MM.1S (cell line): ENCODE measurements around the gene MFSD11.

Experiments used
- DNase-seq: peaks from one replicate; pipeline ENCODE4 v3.0.0-alpha.2; 2015
- H2AFZ ChIP-seq: fragments of 300-600 bp; sonication (generic); 2 replicates; pipeline ENCODE4 v1.6.0; 2016; ENCODE audit warnings: antibody characterized with exemption, low read length
- H3F3A ChIP-seq: fragments of 300-600 bp; sonication (generic); 2 replicates; pipeline ENCODE4 v1.6.1; 2016; ENCODE audit warnings: mild to moderate bottlenecking, antibody characterized with exemption, low read length, moderate library complexity, mixed read lengths; ENCODE audit not compliant: insufficient read depth
- H3K27ac ChIP-seq: fragments of 300-600 bp; sonication (generic); 2 replicates; pipeline ENCODE4 v1.5.1; 2016; ENCODE audit warnings: mild to moderate bottlenecking, low read length
- H3K27me3 ChIP-seq: fragments of 300-600 bp; sonication (generic); replicated peaks from 2 replicates; pipeline ENCODE4 v1.6.0; 2016; ENCODE audit warnings: low read length; ENCODE audit not compliant: insufficient read depth
- H3K36me3 ChIP-seq: fragments of 300-600 bp; sonication (generic); replicated peaks from 2 replicates; pipeline ENCODE4 v1.6.1; 2016; ENCODE audit warnings: mild to moderate bottlenecking, low read length, mixed read lengths; ENCODE audit not compliant: insufficient read depth
- H3K4me1 ChIP-seq: fragments of 300-600 bp; sonication (generic); 2 replicates; pipeline ENCODE4 v1.6.1; 2016; ENCODE audit warnings: low read length, mixed read lengths
- H3K4me2 ChIP-seq: fragments of 300-600 bp; sonication (generic); 2 replicates; pipeline ENCODE4 v1.6.0; 2016; ENCODE audit warnings: low read depth, low read length
- H3K4me3 ChIP-seq: fragments of 300-600 bp; sonication (generic); 2 replicates; pipeline ENCODE4 v1.5.1; 2016; ENCODE audit warnings: low read length, mixed read lengths
- H3K79me2 ChIP-seq: fragments of 300-600 bp; sonication (generic); 2 replicates; pipeline ENCODE4 v1.6.1; 2016; ENCODE audit warnings: mixed run types, low read length, mixed read lengths
- H3K9ac ChIP-seq: fragments of 300-600 bp; sonication (generic); 2 replicates; pipeline ENCODE4 v1.6.1; 2016; ENCODE audit warnings: low read length, mixed read lengths
- H3K9me2 ChIP-seq: fragments of 300-600 bp; sonication (generic); replicated peaks from 2 replicates; pipeline ENCODE4 v1.6.1; 2016; ENCODE audit warnings: mild to moderate bottlenecking, low read length, mixed read lengths; ENCODE audit not compliant: insufficient read depth
- H3K9me3 ChIP-seq: fragments of 300-600 bp; sonication (generic); replicated peaks from 2 replicates; pipeline ENCODE4 v1.6.1; 2016; ENCODE audit warnings: mild to moderate bottlenecking, low read length, mixed read lengths; ENCODE audit not compliant: insufficient read depth
- H4K20me1 ChIP-seq: fragments of 300-600 bp; sonication (generic); 2 replicates; pipeline ENCODE4 v1.6.1; 2016; ENCODE audit warnings: mild to moderate bottlenecking, low read length, moderate library complexity, mixed read lengths; ENCODE audit not compliant: insufficient read depth
- CTCF ChIP-seq: fragments of 300-600 bp; sonication (generic); IDR thresholded peaks from 2 replicates; pipeline ENCODE4 v1.5.1; 2016; ENCODE audit warnings: antibody characterized with exemption, low read length, mixed read lengths
- EZH2 ChIP-seq: fragments of 300-600 bp; sonication (generic); optimal IDR thresholded peaks from 2 replicates; pipeline ENCODE3; 2017; ENCODE audit warnings: low read depth, mild to moderate bottlenecking, antibody characterized with exemption, low read length, mixed read lengths
- EZH2phosphoT487 ChIP-seq: fragments of 300-600 bp; sonication (generic); IDR thresholded peaks from 2 replicates; pipeline ENCODE4 v1.6.1; 2018; ENCODE audit warnings: antibody characterized with exemption, low read length

MFSD11 gene

GRCh38 chr17:76690596-76691280, 47.2 kb upstream of the MFSD11 start:
- no peaks in the 10 kb centered on the region for H3K36me3 ChIP-seq
- no peak for DNase-seq
- no peaks in the 10 kb centered on the region for H3K9me2 ChIP-seq
- H3F3A ChIP-seq: peaks cover 14% of the 10 kb centered on the region
- H3K4me2 ChIP-seq: no peak overlapping the region
- H3K27ac ChIP-seq: no peak overlapping the region
- H3K9me3 ChIP-seq: no peaks in the 10 kb centered on the region
- H3K9ac ChIP-seq: no peak overlapping the region
- H3K4me1 ChIP-seq: peaks cover 7% of the 10 kb centered on the region
- peaks cover 15% of the 10 kb centered on the region; the same call in 1 of the 2 replicates for H3K27me3 ChIP-seq
- H3K79me2 ChIP-seq: no peaks in the 10 kb centered on the region
- no peak overlapping the region for H3K4me3 ChIP-seq
- TF ChIP-seq CTCF (no peak), EZH2 (no peak), EZH2phosphoT487 (no peak)
- H2AFZ ChIP-seq: no peak overlapping the region
- H4K20me1 ChIP-seq: no peaks in the 10 kb centered on the region

- H3K27ac ChIP-seq: no peak overlapping the region; the same call in 1 of the 2 replicates
These were observed 46.3 kb upstream of the MFSD11 start for GRCh38 chr17:76691379-76692191.

More at GRCh38 chr17:76691379-76692191, 46.3 kb upstream of the MFSD11 start:
- H3K4me3 ChIP-seq: no peak overlapping the region
- H2AFZ ChIP-seq: no peak overlapping the region
- no peaks in the 10 kb centered on the region for H3K9me2 ChIP-seq
- no peak overlapping the region for H3K4me2 ChIP-seq
- no peak for DNase-seq
- H4K20me1 ChIP-seq: no peaks in the 10 kb centered on the region
- H3F3A ChIP-seq: peaks cover 21% of the 10 kb centered on the region
- H3K27me3 ChIP-seq: peaks cover 11% of the 10 kb centered on the region; the same call in 1 of the 2 replicates
- H3K79me2 ChIP-seq: no peaks in the 10 kb centered on the region
- no peaks in the 10 kb centered on the region for H3K36me3 ChIP-seq
- H3K9ac ChIP-seq: no peak overlapping the region
- H3K9me3 ChIP-seq: no peaks in the 10 kb centered on the region
- TF ChIP-seq EZH2: no peak
- TF ChIP-seq CTCF: no peak
- TF ChIP-seq EZH2phosphoT487: no peak
- peaks cover 11% of the 10 kb centered on the region for H3K4me1 ChIP-seq
